ENCODE measurements around the gene MTSS2.

DNA sequence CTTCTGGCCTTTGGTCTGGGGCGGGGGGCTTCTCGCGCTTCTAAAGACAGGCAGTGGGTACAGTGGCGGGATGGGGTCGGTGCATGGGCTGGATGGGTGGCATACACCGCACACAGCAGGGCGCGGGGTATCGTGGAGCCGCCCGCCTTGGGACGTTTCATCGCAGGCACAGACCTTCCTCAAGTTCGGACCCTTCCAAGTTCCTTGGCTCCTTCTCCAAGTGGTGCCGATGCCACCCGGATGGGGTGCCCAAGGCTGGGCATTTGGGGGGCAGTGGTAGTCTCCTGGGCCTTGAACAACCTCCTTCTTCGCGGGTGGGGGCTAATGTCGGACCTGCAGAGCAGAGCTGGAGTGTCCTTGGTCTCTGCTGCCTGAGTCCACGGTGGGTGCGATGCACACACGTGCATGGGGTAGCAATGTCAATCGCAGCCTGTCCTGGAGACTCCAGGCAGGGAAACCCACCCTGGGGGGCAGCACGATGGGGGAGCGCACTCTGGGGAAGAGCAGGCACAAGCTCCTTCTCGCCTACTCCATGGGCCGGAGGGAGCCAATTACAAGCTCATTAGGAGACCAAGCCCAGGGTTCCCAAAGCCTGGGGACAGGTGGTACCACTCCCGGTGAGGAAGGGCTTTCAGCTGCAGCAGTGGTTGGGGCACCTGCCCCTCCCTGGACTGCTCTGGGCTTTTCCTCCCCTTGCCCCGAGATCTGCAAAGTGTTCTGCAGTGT, 686 bp upstream of the MTSS2 start:
- no peak for TF ChIP-seq ELF4 (IDR thresholded peaks at IDR 0.05)
- no peak for TF ChIP-seq TARDBP (IDR thresholded peaks at IDR 0.05)
- no peak for TF ChIP-seq SUZ12 (IDR thresholded peaks at IDR 0.05)
- no peak for TF ChIP-seq FOXA1 (IDR thresholded peaks at IDR 0.05)
- TF ChIP-seq L3MBTL2 (conservative IDR thresholded peaks at IDR 0.05): no peak
- no peak for TF ChIP-seq SP1 (IDR thresholded peaks at IDR 0.05)

Data from HEK293T (cell line).